Stimulated activated naive B cell treated with anti-CD40 and anti-IgM and Interleukin-4, amounts not matched to agents 10 μg/mL and 1 μg/mL and 100 μg/mL, for 72 hours (primary cell): Measurements from ENCODE around the gene RUNX2.

Experiments
- ATAC-seq, 2 donors: fragments of 150-1000 bp; cut with Tn5 transposase; replicated peaks; 2 replicates each; pipeline ENCODE4 v1.10.0; 2021; ENCODE audit warnings: moderate library complexity in 1 of 2
- DNase-seq: peaks from one replicate; pipeline ENCODE4 v3.0.0; 2021
- H3K27ac Mint-ChIP-seq: one replicate; pipeline ENCODE4 v1.8.0; 2022; ENCODE audit warnings: mild to moderate bottlenecking, mixed read lengths
- H3K27me3 Mint-ChIP-seq, 2 donors: one replicate each; pipeline ENCODE4 v1.8.0; 2022; ENCODE audit warnings: mixed read lengths in 2 of 2
- H3K36me3 Mint-ChIP-seq, 2 donors: one replicate each; pipeline ENCODE4 v1.8.0; 2022; ENCODE audit warnings: mixed read lengths in 2 of 2, mild to moderate bottlenecking in 1 of 2
- H3K4me1 Mint-ChIP-seq, 2 donors: one replicate each; pipeline ENCODE4 v1.8.0; 2022; ENCODE audit warnings: mixed read lengths in 2 of 2, mild to moderate bottlenecking in 1 of 2
- H3K4me3 Mint-ChIP-seq, 2 donors: one replicate each; pipeline ENCODE4 v1.8.0; 2022; ENCODE audit warnings: mild to moderate bottlenecking in 2 of 2, mixed read lengths in 2 of 2, moderate library complexity in 1 of 2
- H3K9me3 Mint-ChIP-seq, 2 donors: one replicate each; pipeline ENCODE4 v1.8.0; 2022; ENCODE audit warnings: mixed read lengths in 2 of 2, mild to moderate bottlenecking in 1 of 2

Gene RUNX2

DNA sequence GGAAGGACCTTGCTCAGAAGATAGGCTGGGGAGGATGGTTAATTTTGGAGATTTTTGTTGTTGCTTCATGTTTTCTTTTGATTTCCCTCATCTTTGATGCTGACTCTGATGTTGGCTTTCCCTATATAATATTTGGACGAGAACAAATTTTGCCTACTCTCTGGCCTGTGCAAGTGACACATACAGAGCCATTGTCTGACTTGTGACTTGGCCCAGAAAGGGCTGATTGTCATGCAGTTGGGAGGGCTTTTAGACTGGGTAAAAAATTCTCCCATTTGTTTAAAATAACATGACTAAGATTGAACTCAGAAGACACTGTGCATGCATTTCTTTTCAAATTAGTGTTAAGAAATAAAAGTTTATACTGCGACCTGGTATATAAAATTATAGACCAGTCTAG is 148.2 kb downstream of the RUNX2 start:
- Mint-ChIP-seq H3K9me3 (no peaks in the 10 kb centered on the region), H3K27ac (no peak overlapping the region), H3K4me3 (no peak overlapping the region), H3K4me1 (peaks cover 7 to 9% of the 10 kb centered on the region in 2 donors), H3K36me3 (no peaks in the 10 kb centered on the region), H3K27me3 (no peaks in the 10 kb centered on the region)
- ATAC-seq (no peak), DNase-seq (no peak)

DNA sequence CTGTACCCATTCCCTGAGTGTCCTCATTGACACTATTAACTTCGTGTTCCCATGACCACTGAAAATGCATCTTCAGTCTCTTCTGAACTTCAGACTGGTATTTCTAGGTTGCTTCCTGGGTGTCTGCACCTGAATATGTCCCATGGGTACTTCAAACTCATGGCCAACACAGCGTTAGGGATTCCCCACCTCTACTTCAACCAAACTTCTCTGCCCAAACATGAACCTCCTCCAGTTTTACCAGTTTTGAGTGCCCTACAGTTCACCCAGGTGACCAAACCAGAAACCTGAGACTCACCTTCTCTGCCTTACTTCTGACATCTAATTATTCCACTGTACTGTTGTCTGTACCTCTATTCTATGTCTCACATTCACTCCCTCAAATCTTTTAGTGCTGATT is 149.1 kb downstream of the RUNX2 start:
- ATAC-seq (peak; percentile 22 to 32), DNase-seq (no peak)
- Mint-ChIP-seq H3K36me3 (no peaks in the 10 kb centered on the region), H3K27me3 (no peaks in the 10 kb centered on the region), H3K27ac (no peak overlapping the region), H3K4me1 (peaks cover 7 to 9% of the 10 kb centered on the region in 2 donors), H3K9me3 (no peaks in the 10 kb centered on the region), H3K4me3 (no peak overlapping the region)

DNA sequence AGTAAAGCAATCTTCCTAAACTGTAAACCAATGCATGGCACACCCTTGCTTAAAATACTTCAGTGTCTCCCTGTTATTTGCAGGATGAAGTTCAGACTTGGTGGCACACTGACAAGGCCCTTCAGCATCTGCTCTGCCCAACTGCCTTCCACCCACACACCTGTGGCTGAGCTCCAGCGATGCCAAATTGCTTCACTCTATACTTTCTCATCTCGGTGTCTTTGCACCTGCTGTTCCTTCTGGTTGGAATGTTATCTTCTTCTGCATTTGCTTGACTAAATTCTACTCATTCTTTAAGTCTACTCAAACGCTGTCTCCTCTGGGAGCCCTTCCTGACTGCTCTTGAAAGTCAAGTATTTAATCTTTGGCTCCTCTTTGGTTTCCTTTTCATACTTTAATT is 149.7 kb downstream of the RUNX2 start:
- ATAC-seq = no peak
- Mint-ChIP-seq H3K27me3 (no peaks in the 10 kb centered on the region), H3K4me3 (no peak overlapping the region), H3K36me3 (no peaks in the 10 kb centered on the region), H3K27ac (no peak overlapping the region), H3K9me3 (no peaks in the 10 kb centered on the region), H3K4me1 (peaks cover 7 to 9% of the 10 kb centered on the region in 2 donors)
- no peak for DNase-seq

DNA sequence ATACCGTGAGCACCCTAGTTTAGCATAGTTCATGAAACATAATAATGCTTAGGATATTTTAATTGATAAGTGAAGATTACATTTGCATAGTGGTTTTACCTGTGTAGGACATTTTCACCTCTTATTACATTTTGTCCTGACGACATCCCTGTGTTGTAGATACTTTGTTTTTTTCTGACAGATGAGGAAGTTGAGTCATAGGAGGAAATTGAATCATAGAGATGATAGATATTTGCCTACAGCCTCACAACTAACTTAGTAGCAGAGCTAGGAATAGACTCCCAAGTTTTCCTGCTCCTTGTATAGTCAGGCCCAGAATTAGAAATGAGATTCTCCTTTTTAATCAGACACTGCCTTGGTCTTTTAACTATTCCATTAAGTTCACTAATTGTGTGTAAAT is 150.1 kb downstream of the RUNX2 start:
- peaks cover 7 to 9% of the 10 kb centered on the region in 2 donors for H3K4me1 Mint-ChIP-seq
- no peak overlapping the region for H3K4me3 Mint-ChIP-seq
- H3K36me3 Mint-ChIP-seq = no peaks in the 10 kb centered on the region
- H3K9me3 Mint-ChIP-seq = no peaks in the 10 kb centered on the region
- H3K27me3 Mint-ChIP-seq = no peaks in the 10 kb centered on the region
- DNase-seq (no peak), ATAC-seq (peak; percentile 47 to 50)
- no peak overlapping the region for H3K27ac Mint-ChIP-seq

DNA sequence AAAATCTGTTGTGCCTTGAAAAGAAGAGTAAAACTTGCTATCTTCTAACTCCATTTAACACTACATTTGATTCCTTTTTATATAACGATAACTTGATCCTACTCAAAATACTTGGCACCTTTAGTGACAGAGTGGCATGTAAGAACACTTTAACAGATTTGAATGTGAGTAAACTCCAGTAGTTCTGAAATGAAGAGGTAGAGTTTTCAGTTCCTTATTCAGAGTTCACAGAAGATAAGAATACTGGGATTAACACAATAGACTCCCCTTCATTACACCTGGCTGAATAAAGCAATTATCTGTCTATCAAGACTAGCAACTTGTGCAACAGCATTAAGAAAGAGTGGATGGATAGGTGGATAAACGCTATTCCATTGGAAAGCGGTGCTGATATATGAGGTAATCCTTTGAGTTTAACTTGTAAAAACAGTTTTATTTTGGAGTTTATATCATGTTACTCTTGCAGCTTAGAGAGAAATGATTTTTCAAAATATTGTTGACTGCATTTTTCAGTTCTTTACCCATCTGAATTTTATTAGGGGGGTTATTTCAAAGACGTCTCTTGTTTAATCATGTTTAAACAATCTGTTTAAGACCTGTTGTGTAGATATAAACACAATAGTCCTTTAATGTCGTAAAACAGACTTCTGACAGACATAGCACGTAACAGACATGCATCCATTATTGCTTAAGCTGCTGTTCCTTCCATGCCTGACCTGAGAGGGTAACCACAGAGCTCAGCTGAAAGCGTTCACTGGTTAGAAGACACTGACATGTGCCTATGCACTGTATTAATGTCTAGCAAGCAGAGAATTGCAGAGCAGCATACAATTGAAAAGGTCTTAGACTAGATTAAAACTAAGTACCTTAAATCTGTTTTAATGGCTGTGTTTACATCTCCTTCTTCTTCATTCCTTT is 152.0 kb downstream of the RUNX2 start:
- Mint-ChIP-seq H3K27ac (no peak overlapping the region), H3K27me3 (no peaks in the 10 kb centered on the region)
- DNase-seq = no peak

DNA sequence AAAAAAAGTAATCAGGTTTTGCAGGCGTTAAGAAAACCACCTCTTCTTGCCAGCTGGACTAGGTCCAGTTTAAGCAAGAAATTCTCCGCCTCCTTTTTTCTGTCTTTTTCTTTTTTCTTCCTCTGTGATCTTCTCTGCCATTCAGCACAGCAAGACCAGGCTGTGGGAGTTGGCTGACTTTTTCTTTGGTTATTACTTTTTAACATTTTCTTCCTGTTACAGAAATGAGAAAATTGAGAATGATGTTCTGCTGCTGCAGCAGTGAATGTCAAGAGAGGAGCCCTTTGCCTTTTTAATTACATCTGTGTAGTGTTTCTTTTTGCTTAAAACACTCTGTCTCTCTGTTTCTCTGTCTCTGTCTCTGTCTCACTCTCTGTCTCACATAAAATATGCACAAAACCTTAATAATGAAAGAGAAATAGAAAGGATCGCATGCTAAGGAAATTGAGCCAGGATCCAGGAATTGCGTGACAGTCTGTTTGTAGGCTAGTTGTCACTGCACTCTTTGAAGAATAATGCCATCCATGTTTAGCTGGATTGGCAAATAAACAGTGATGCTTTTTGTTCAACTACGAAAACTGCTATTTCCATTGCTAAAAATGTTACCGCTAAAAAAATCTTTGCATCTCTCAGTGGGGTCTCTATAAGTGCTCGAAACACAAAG is 152.8 kb downstream of the RUNX2 start:
- ATAC-seq = no peak
- Mint-ChIP-seq H3K4me1 (peaks cover 7 to 9% of the 10 kb centered on the region in 2 donors), H3K36me3 (no peaks in the 10 kb centered on the region), H3K27ac (no peak overlapping the region), H3K9me3 (no peaks in the 10 kb centered on the region), H3K27me3 (no peaks in the 10 kb centered on the region), H3K4me3 (peak overlapping the region in 1 of 2 donors; percentile 1)
- DNase-seq = no peak

More for the DNA sequence above, 152.0 kb downstream of the RUNX2 start:
- peak; percentile 94 to 96 for ATAC-seq
- no peaks in the 10 kb centered on the region for H3K9me3 Mint-ChIP-seq
- peaks cover 7 to 9% of the 10 kb centered on the region in 2 donors for H3K4me1 Mint-ChIP-seq
- H3K4me3 Mint-ChIP-seq = peak overlapping the region in 1 of 2 donors; percentile 1
- H3K36me3 Mint-ChIP-seq = no peaks in the 10 kb centered on the region

DNA sequence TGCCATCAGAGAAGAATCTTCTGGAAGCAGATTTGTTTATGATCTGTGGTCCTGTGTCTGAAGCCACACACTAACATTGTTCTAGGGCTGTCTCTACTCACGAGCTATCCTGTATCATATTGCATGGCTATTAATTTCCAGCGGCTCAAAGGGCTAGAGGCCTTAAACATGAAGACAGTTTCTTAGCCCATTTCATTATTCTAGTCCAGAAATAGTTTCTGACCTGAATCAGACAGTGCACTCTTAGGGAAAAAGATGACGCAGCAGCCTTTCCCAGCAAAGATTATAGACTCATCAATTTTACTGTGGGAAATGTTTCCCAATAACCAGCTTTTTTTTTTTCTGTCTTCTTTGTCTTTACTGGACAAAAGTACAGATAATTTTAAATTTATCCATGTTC is 154.9 kb downstream of the RUNX2 start:
- Mint-ChIP-seq H3K9me3 (no peaks in the 10 kb centered on the region), H3K4me3 (no peak overlapping the region), H3K4me1 (peaks cover 22 to 23% of the 10 kb centered on the region in 2 donors), H3K27ac (no peak overlapping the region), H3K36me3 (no peaks in the 10 kb centered on the region), H3K27me3 (no peaks in the 10 kb centered on the region)
- DNase-seq (no peak), ATAC-seq (no peak)

DNA sequence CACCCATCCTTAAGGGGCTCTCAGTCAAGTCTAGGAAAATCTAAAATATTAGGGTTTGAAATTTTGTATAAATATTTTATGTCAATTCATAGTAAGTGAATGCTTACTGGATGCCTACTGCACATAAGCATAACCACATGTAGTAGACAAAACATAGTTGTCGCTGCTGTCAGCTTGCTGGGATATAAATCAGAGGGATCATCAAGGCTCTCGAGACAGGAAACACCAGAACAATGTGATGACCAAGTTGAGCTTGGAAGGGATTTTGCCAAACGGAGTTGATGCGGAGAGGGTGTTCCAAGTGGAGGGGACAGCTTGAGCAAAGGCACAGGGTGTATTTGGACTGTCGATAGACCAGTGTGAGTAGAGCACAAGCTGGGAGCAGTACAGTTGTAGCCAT is 155.4 kb downstream of the RUNX2 start:
- Mint-ChIP-seq H3K9me3 (no peaks in the 10 kb centered on the region), H3K27me3 (no peaks in the 10 kb centered on the region), H3K27ac (no peak overlapping the region), H3K4me1 (peaks cover 24 to 25% of the 10 kb centered on the region in 2 donors), H3K36me3 (no peaks in the 10 kb centered on the region), H3K4me3 (no peak overlapping the region)
- no peak for DNase-seq
- no peak for ATAC-seq

DNA sequence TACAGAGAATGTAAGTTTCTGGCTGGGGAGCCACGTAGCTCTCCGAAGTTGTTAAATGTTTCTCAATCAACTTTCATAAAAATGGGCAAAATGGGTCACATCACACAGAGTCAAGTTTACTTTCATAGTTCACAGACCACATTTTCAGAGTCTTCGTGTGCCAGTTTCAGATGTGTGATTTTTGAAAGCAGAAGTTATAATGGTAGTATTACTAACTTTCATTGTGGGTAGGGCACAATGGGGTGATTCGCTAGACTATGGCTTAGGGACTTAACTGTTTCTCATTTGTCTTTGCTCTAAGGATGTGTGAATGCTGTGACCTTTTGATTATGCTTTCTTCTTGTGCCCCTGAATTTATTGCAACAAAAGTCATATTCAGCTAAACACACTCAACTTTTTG is 158.6 kb downstream of the RUNX2 start:
- DNase-seq = peak; percentile 4
- no peaks in the 10 kb centered on the region for H3K36me3 Mint-ChIP-seq
- no peak overlapping the region for H3K27ac Mint-ChIP-seq
- H3K4me3 Mint-ChIP-seq = no peak overlapping the region
- peaks cover 15 to 18% of the 10 kb centered on the region in 2 donors for H3K4me1 Mint-ChIP-seq
- H3K9me3 Mint-ChIP-seq = no peaks in the 10 kb centered on the region
- ATAC-seq = peak; percentile 97 to 99
- no peaks in the 10 kb centered on the region for H3K27me3 Mint-ChIP-seq

DNA sequence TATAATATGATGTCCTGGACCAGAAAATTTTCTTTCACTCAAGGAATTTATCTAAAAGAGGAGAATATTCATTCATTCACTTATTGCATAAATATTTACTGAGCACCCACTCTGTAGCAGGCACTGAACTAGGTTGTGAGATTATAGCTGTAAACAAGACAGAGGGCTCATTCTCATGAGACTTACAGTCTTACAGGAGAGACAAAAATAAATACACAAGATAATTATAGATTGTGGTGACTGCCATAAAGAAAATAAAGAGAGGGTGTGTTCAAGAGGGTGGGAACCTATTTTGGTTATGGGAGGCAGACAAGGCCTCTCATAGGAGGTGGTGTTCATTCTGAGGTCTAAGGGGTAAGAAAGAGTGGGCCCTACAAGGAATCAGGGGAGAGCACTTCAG is 159.5 kb downstream of the RUNX2 start:
- DNase-seq (no peak), ATAC-seq (no peak)
- Mint-ChIP-seq H3K4me1 (peaks cover 15 to 18% of the 10 kb centered on the region in 2 donors), H3K27me3 (no peaks in the 10 kb centered on the region), H3K4me3 (no peak overlapping the region), H3K9me3 (no peaks in the 10 kb centered on the region), H3K36me3 (no peaks in the 10 kb centered on the region), H3K27ac (no peak overlapping the region)

DNA sequence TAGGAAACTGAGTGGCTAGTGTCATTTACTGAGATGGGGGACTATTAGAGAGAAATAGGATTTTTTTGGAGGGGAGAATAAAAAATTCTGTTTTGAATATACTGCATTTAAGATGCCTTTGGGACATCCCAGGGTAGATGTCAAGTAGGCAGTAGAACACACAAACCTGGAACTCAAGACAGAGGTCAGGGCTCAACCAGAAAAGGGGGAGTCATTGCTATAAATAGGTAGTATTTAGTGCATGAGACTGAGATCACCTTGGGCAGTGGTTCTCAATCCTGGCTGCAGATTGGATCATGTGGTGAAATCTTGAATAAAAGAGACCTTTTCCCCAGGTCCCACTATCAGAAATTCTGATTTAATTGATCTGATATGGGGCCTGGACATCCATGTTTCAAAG is 160.1 kb downstream of the RUNX2 start:
- DNase-seq (no peak), ATAC-seq (no peak)
- H3K4me3 Mint-ChIP-seq = no peak overlapping the region
- no peaks in the 10 kb centered on the region for H3K27me3 Mint-ChIP-seq
- H3K9me3 Mint-ChIP-seq = no peaks in the 10 kb centered on the region
- no peaks in the 10 kb centered on the region for H3K36me3 Mint-ChIP-seq
- H3K4me1 Mint-ChIP-seq = peaks cover 15 to 18% of the 10 kb centered on the region in 2 donors
- no peak overlapping the region for H3K27ac Mint-ChIP-seq

DNA sequence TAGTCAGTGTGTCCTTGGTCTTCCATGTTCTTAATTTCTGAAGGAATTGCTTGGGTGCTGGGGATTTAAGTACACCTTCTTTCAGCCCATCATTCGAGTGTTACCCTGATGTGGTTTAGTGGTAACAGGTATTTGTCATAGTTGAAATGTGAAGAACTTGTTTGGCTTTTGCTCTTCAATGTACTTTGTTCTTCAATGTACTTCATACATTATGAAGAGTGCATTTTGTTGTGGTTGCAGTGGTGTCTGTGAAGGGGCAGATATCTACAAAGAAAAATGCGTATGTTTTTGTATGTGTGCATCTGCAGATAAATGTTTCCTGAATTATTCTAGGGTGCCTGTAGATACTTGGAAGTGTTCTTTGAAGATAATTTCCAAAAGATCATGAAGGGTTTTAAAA is 160.8 kb downstream of the RUNX2 start:
- H3K36me3 Mint-ChIP-seq = no peaks in the 10 kb centered on the region
- H3K27me3 Mint-ChIP-seq = no peaks in the 10 kb centered on the region
- H3K4me3 Mint-ChIP-seq = no peak overlapping the region
- ATAC-seq (no peak), DNase-seq (no peak)
- peaks cover 15 to 18% of the 10 kb centered on the region in 2 donors for H3K4me1 Mint-ChIP-seq
- H3K9me3 Mint-ChIP-seq = no peaks in the 10 kb centered on the region
- H3K27ac Mint-ChIP-seq = no peak overlapping the region

DNA sequence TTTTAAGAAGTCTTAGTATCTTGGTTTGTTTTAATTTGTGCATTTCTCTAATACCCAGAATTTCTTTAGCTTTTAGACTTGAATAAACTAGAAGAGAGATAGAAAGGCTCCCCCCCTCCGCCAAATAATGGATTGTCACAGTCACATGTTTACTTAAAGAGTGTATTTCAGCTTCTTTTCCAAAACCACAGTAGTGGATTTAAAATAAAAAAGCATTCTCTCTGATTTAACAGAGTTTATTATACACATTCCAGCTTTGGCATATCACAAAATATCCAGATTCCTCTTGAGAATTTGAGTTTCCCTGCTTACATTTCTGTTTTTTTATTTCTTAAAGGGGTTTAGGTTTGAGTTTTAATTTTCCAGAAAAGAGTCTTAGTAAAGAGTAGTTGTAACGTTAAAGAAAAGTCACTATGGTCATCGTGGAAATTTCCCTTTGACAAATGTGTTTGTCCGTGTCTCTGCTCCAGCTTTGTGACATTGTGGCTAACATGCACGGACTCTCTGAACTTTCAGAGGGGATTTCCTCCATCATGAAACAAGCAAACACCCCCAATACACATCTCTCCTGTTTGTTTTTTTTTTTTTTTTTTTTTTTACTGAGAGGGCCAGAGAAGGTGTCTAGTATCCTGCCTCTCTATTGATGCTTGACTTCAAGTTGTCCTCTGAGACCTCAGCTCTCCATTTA is 163.1 kb downstream of the RUNX2 start:
- H3K4me1 Mint-ChIP-seq = peaks cover 21 to 34% of the 10 kb centered on the region in 2 donors
- no peak overlapping the region for H3K27ac Mint-ChIP-seq
- DNase-seq (no peak), ATAC-seq (no peak)
- H3K36me3 Mint-ChIP-seq = no peaks in the 10 kb centered on the region
- H3K4me3 Mint-ChIP-seq = no peak overlapping the region
- H3K9me3 Mint-ChIP-seq = no peaks in the 10 kb centered on the region
- H3K27me3 Mint-ChIP-seq = no peaks in the 10 kb centered on the region

DNA sequence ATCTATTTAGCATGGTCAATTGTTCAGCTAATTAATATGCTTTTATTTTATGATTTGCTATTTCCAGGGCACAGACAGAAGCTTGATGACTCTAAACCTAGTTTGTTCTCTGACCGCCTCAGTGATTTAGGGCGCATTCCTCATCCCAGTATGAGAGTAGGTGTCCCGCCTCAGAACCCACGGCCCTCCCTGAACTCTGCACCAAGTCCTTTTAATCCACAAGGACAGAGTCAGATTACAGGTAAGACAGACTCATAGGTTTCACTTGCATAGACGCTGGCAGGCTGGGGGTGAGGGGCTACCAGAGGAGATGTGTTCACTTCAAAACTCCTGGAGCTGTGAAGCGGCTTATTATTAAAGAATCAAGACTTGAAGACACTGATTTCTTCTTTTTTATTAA is 163.7 kb downstream of the RUNX2 start:
- H3K27ac Mint-ChIP-seq = no peak overlapping the region
- H3K9me3 Mint-ChIP-seq = no peaks in the 10 kb centered on the region
- no peaks in the 10 kb centered on the region for H3K36me3 Mint-ChIP-seq
- no peak for ATAC-seq
- DNase-seq = no peak
- H3K4me1 Mint-ChIP-seq = peaks cover 19 to 37% of the 10 kb centered on the region in 2 donors
- no peaks in the 10 kb centered on the region for H3K27me3 Mint-ChIP-seq
- no peak overlapping the region for H3K4me3 Mint-ChIP-seq
